GM21825 (cell line): Measurements from ENCODE around the gene SBF1.
"Not testable (repeated sequence)": the region's sequence is repeated elsewhere in the genome, so short reads cannot be mapped to it uniquely, and the experiment has no call there.

Experiments used
- ATAC-seq: cut with Tn5 transposase; IDR thresholded peaks from one replicate; pipeline ENCODE4 v1.9.1; 2021; ENCODE audit warnings: mild to moderate bottlenecking, moderate library complexity; ENCODE audit not compliant: unreplicated experiment

SBF1 gene

GRCh38 chr22:50434849-50435248 is 40.0 kb downstream of the SBF1 start:
- no peak for ATAC-seq

GRCh38 chr22:50432877-50433510 is 41.8 kb downstream of the SBF1 start:
- not testable (repeated sequence) for ATAC-seq

- ATAC-seq: no peak
These were observed 42.5 kb downstream of the SBF1 start for GRCh38 chr22:50432131-50432876.

- no peak for ATAC-seq
These were observed 49.5 kb downstream of the SBF1 start for GRCh38 chr22:50425179-50425916.

- no peak for ATAC-seq
These were observed 50.9 kb downstream of the SBF1 start for GRCh38 chr22:50423956-50424355.

- ATAC-seq: no peak
These were observed 51.6 kb downstream of the SBF1 start for GRCh38 chr22:50422961-50423815.

GRCh38 chr22:50422046-50422445 is 52.8 kb downstream of the SBF1 start:
- ATAC-seq: no peak

GRCh38 chr22:50420581-50420980 is 54.3 kb downstream of the SBF1 start:
- no peak for ATAC-seq

- ATAC-seq: no peak
These were observed 54.8 kb downstream of the SBF1 start for GRCh38 chr22:50420015-50420414.

GRCh38 chr22:50419116-50419515 is 55.7 kb downstream of the SBF1 start:
- no peak for ATAC-seq

GRCh38 chr22:50418624-50419023 is 56.2 kb downstream of the SBF1 start:
- no peak for ATAC-seq

GRCh38 chr22:50417411-50418210 is 57.2 kb downstream of the SBF1 start:
- ATAC-seq: no peak

GRCh38 chr22:50416996-50417395 is 57.8 kb downstream of the SBF1 start:
- ATAC-seq: no peak

GRCh38 chr22:50415426-50415825 is 59.4 kb downstream of the SBF1 start:
- ATAC-seq: no peak

- no peak for ATAC-seq
These were observed 60.2 kb downstream of the SBF1 start for GRCh38 chr22:50414476-50415248.

GRCh38 chr22:50408954-50409353 is 65.9 kb downstream of the SBF1 start:
- ATAC-seq: not testable (repeated sequence)

- no peak for ATAC-seq
These were observed 66.5 kb downstream of the SBF1 start for GRCh38 chr22:50408311-50408710.

- ATAC-seq: no peak
These were observed 68.2 kb downstream of the SBF1 start for GRCh38 chr22:50406416-50407170.

GRCh38 chr22:50403701-50404101 is 71.1 kb downstream of the SBF1 start:
- ATAC-seq: no peak
